Thyroid gland (tissue), 4 donors: ENCODE results near the gene COG4.

Source experiments
- POLR2A ChIP-seq, 2 donors: fragments of 450-650 bp; IDR thresholded peaks; one replicate each; pipeline ENCODE4 v1.6.1; 2017; ENCODE audit warnings: antibody characterized with exemption in 2 of 2, mild to moderate bottlenecking in 2 of 2, moderate library complexity in 1 of 2
- TF ChIP-seq, protein P1 (sequence below), 6 experiments: fragments of 200-600 bp in 3 of 6; fragments of 450-650 bp in 3 of 6; sonication (generic) in 3 of 6; IDR thresholded peaks; one replicate each; pipeline ENCODE4 v1.5.1; 2016 to 2019; ENCODE audit warnings: antibody characterized with exemption in 6 of 6, mild to moderate bottlenecking in 2 of 6, inconsistent platforms in 1 of 6, moderate library complexity in 1 of 6

- TF ChIP-seq, protein P1, sequence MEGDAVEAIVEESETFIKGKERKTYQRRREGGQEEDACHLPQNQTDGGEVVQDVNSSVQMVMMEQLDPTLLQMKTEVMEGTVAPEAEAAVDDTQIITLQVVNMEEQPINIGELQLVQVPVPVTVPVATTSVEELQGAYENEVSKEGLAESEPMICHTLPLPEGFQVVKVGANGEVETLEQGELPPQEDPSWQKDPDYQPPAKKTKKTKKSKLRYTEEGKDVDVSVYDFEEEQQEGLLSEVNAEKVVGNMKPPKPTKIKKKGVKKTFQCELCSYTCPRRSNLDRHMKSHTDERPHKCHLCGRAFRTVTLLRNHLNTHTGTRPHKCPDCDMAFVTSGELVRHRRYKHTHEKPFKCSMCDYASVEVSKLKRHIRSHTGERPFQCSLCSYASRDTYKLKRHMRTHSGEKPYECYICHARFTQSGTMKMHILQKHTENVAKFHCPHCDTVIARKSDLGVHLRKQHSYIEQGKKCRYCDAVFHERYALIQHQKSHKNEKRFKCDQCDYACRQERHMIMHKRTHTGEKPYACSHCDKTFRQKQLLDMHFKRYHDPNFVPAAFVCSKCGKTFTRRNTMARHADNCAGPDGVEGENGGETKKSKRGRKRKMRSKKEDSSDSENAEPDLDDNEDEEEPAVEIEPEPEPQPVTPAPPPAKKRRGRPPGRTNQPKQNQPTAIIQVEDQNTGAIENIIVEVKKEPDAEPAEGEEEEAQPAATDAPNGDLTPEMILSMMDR (IDR thresholded peaks at IDR 0.05): no peak
- no peak for TF ChIP-seq POLR2A (IDR thresholded peaks at IDR 0.05)
Observed at GRCh38 chr16:70433458-70434103, 89.8 kb downstream of the COG4 start.
